SK-N-DZ (cell line): ENCODE results near the gene FDX2.

Experiments used
- DNase-seq: peaks from one replicate; pipeline ENCODE4 v3.0.0-alpha.2; 2015; ENCODE audit warnings: low spot score

Gene FDX2

DNA sequence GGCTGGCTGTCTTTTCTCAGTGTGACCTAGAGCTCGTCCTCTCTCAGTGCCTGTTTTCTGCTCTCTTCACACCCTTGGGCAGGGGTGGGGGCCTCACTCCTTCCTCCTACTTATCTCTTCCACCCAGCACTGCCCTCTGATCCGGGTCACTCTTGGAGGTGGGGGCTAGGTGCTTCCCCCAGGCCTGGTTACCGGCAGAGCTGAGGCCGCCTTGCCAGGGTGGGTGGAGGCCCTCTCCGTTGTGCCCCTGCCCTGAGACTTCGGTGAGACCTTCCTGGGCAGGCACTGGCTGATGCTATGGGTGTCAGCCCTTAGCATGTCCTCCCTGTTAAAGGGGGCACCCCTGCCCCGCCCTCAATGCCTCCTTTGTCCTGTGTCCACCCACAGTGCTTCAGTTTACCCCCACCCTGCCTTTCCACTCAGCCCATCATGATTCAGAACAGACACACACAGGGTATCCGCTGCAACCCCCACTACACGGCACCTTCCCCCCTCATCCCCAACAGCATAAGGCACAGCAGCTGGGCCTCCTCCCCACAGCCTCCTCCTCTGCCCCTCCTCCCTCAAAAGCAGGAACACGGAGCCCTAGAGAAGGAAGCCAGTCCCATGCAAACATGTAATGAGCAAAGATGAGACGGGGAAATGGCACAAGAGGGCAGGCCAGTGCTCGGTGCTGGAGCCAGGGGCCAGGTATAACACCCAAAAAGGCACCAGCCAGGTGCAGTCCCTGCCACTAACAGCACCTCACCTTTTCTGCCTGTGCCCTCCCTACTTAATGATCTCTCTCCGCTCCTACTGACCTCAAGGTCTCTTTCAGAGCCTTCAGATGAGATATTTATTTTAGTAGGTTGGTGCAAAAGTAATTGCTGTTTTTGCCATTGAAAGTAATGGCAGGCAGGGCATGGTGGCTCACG is 16.0 kb downstream of the FDX2 start:
- no peak for DNase-seq

DNA sequence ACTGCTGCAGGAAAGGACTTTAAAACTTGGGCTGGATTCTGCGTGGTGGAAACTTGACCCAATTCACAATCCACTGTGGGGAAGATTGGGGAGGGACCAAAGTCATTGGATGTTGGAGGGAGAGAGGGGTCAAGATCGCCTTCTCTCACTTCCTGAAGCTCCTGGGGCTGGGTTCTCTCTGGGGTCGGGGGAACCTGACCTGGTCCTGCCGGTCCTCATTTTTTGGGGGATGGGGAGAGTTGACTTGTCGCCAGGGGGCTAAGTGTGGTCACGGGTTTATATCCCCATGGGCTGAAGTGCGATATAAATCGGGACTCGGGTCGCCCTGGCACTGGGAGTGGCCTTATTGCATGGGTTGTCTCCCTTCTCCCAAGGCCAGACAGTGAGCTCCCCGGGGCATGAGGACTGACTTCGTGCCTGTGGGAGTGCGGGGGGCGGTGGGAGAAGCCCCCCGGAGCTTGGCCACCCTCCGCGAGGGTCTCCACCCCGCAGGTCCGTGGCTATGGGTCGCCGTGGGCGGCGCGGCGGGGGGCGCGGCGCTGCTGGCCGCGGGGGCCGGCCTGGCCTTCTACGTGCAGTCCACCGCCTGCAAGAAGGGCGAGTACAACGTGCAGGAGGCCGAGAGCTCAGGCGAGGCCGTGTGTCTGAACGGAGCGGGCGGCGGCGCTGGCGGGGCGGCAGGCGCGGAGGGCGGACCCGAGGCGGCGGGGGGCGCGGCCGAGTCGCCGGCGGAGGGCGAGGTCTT is 19.8 kb downstream of the FDX2 start:
- DNase-seq: no peak

DNA sequence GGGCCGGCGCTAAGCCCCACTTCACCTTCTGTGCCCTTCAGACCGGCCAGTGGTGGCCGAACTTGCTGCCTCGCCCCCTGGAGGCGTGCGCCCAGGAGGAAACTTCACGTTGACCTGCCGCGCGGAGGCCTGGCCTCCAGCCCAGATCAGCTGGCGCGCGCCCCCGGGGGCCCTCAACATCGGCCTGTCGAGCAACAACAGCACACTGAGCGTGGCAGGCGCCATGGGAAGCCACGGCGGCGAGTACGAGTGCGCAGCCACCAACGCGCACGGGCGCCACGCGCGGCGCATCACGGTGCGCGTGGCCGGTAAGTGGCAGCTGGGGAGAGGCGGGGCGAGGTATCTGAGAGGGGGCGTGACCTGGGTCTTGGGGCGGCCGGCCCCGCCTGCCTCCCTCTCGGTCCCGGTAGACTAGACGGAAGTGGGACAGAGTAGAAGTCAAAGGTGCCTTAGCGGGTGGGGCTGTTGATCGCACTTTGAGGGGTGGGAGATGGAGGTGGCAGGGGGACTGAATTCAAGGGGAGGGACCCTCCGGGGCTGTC is 20.4 kb downstream of the FDX2 start:
- DNase-seq: no peak

DNA sequence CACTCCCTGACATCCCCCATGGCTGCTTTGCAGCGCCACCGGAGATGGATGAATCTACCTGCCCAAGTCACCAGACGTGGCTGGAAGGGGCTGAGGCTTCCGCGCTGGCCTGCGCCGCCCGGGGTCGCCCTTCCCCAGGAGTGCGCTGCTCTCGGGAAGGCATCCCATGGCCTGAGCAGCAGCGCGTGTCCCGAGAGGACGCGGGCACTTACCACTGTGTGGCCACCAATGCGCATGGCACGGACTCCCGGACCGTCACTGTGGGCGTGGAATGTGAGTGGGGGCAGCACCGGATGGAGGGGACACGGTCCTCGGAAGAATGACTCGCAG is 21.5 kb downstream of the FDX2 start:
- no peak for DNase-seq

DNA sequence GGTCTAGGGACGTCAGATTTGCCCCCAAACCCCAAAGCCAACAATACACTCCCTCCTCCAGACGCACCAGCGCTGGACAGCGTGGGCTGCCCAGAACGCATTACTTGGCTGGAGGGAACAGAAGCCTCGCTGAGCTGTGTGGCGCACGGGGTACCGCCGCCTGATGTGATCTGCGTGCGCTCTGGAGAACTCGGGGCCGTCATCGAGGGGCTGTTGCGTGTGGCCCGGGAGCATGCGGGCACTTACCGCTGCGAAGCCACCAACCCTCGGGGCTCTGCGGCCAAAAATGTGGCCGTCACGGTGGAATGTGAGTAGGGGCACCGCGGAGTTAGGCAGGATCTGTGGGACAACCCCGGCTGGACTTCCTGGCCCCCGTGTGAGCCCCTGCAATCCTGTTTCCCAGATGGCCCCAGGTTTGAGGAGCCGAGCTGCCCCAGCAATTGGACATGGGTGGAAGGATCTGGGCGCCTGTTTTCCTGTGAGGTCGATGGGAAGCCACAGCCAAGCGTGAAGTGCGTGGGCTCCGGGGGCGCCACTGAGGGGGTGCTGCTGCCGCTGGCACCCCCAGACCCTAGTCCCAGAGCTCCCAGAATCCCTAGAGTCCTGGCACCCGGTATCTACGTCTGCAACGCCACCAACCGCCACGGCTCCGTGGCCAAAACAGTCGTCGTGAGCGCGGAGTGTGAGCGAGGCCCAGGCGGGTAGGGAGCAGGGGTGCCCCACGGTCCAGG is 22.0 kb downstream of the FDX2 start:
- no peak for DNase-seq

DNA sequence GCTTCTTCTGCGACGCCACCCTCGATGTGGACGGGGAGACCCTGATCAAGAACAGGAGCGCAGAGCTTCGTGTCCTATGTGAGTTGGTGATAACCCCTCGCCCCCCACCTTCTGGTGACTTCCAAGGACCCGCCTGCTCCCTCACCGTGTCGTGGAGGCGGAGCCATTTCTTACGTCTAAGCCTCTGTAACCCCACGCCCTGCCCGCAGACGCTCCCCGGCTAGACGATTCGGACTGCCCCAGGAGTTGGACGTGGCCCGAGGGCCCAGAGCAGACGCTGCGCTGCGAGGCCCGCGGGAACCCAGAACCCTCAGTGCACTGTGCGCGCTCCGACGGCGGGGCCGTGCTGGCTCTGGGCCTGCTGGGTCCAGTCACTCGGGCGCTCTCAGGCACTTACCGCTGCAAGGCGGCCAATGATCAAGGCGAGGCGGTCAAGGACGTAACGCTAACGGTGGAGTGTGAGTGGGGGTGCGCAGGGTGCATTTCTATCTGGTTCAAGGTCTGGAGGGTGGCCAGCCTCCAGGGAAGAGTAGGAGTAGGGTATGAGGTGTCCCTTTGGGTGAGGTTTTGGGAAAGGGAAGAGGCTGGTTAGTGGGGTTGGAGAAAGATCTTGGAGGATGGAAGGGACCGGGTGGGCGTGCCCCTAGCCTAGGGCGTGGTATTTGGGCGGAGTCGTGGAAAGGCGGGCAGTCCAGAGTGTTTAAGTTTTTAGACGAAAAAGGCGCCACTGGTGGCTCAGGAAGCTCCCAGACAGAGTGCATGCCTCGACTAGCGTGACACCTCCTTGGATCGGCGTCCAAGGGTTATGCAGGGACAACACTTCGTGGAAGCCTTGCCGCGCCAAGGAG is 22.8 kb downstream of the FDX2 start:
- no peak for DNase-seq

DNA sequence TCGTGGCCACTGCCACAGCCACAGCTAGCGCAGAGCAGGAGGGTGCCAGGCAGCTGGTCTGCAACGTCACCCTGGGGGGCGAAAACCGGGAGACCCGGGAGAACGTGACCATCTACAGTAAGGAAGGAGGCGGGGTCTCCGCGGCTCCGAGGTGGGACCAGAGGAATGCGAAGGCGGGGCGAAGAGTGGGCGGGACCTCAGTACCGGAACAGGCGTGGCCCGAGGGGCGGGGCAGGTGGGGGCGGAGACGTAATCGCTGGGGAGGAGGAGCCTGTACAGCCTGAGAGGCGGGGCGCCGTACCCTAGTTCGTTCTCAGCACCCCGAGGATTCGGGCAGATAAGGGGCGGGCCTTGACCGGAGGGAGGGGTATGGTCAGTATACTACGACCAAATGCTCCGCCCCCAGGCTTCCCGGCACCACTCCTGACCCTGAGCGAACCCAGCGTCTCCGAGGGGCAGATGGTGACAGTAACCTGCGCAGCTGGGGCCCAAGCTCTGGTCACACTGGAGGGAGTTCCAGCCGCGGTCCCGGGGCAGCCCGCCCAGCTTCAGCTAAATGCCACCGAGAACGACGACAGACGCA is 23.5 kb downstream of the FDX2 start:
- peak; percentile 59 for DNase-seq

DNA sequence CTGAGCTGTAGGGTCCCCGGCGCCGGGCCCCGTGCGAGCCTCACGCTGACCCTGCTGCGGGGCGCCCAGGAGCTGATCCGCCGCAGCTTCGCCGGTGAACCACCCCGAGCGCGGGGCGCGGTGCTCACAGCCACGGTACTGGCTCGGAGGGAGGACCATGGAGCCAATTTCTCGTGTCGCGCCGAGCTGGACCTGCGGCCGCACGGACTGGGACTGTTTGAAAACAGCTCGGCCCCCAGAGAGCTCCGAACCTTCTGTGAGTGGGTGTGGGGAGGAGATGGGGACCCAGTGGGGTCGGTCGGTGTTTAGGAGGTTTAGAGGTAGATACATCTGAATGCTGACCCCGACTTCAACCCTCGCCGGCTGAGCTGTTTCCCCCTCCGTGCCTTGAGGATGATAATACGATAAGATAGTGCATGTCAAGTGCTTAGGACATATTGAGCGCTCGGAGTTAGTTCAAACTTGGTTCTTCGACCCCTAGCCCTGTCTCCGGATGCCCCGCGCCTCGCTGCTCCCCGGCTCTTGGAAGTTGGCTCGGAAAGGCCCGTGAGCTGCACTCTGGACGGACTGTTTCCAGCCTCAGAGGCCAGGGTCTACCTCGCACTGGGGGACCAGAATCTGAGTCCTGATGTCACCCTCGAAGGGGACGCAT is 24.1 kb downstream of the FDX2 start:
- no peak for DNase-seq

DNA sequence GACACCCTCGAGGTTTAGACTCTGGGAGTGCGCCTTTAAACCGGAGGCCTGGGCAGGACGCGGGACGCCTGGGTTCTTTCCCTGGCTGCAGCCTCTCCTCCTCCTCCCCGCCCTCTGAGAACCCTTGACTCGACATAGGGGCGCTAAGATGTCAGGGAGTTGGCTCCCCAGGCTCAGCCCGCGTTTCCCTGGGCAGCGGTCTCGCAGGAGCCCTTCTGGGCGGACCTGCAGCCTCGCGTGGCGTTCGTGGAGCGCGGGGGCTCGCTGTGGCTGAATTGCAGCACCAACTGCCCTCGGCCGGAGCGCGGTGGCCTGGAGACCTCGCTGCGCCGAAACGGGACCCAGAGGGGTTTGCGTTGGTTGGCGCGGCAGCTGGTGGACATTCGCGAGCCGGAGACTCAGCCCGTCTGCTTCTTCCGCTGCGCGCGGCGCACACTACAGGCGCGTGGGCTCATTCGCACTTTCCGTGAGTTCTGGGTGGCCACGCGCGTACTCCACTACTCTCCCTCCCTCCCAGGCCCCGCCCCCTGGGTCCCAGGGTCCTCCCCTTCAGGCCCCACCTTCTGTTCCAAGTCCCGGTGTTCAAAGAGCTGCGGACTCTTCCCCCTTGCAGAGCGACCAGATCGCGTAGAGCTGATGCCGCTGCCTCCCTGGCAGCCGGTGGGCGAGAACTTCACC is 24.8 kb downstream of the FDX2 start:
- DNase-seq: no peak

DNA sequence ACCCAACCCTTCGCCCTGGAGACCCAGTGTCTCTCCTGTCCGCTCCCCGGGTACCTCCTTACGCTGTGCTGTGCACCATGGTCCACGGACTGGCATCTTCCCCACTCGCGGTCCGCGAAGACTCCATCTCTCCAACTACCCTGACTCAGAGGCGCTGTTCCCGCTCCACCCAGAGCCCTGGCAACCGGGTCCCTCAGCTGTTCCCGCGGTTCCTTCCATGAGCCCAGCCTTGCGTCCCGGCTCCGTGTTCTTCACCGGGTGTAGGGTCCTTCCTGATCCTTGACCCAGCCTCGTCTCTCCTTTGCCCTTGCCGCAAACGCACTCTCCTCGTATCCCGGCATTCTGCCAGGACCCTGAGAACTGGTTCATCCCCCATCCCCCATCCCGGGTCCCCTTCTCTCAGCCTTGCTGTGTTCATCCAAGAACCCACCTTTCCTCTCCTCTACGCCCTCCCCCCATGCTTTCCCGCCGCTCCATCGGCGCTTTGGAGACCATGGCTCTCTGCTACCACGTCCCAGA is 25.4 kb downstream of the FDX2 start:
- no peak for DNase-seq

DNA sequence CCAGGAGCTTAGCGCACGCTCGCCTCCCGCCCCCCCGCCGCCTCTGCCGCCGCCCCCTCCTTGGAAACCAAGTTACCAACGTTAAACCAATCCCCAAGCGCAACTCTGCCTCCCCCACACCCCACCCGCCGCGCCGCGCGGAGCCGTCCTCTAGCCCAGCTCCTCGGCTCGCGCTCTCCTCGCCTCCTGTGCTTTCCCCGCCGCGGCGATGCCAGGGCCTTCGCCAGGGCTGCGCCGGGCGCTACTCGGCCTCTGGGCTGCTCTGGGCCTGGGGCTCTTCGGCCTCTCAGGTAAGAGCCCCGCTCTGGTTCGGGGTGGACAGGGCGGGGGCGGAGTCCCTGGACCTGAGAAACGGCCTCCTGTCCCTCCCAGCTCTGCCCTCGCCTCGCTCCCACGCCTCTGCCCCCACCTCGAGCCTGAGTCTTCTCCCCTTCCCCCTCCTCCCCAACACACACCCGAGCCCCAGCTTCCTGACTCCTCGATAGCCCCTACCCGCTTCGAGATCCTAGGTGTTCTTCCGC is 25.9 kb downstream of the FDX2 start, which contains the start of gene ICAM5:
Gene ICAM5 (plus strand): TSS at position 117 of the 521 bp plus-strand sequence. CDS start 92 bp downstream, at position 209.
- no peak for DNase-seq

DNA sequence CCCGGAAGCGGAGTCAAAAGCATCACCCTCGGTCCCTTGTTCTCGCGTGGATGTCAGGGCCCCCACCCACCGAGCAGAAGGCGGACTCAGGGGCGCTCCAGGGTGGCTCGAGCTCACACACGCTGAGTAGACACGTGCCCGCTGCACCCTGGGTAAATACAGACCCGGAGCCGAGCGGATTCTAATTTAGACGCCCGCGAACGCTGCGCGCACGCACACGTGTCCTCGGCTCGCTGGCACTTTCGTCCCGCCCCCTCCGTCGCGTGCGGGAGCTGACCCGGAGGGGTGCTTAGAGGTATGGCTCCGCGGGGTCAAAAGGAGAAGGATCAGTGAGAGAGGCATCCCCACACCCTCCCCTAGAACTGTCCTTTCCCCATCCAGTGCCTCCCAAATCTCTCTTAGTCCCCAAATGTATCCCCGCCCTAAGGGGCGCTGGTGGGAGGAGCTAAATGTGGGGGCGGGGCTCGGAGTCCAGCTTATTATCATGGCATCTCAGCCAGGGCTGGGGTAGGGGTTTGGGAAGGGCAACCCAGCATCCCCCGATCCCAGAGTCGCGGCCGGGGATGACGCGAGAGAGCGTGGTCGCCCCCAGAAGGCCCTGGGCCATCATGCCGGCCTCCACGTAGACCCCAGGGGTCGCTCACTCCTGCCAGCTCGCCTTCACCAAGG is 26.5 kb downstream of the FDX2 start:
- peak; percentile 37 for DNase-seq

DNA sequence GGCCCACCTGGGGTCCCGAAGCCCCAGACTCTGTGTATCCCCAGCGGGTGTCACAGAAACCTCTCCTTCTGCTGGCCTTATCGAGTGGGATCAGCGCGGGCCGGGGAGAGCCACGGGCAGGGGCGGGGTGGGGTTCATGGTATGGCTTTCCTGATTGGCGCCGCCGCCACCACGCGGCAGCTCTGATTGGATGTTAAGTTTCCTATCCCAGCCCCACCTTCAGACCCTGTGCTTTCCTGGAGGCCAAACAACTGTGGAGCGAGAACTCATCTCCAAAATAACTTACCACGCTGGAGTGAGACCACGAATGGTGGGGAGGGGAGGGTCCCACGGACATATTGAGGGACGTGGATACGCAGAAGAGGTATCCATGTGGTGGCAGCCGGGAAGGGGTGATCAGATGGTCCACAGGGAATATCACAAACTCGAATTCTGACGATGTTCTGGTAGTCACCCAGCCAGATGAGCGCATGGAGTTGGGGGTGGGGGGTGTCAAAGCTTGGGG is 27.1 kb downstream of the FDX2 start:
- peak; percentile 53 for DNase-seq

DNA sequence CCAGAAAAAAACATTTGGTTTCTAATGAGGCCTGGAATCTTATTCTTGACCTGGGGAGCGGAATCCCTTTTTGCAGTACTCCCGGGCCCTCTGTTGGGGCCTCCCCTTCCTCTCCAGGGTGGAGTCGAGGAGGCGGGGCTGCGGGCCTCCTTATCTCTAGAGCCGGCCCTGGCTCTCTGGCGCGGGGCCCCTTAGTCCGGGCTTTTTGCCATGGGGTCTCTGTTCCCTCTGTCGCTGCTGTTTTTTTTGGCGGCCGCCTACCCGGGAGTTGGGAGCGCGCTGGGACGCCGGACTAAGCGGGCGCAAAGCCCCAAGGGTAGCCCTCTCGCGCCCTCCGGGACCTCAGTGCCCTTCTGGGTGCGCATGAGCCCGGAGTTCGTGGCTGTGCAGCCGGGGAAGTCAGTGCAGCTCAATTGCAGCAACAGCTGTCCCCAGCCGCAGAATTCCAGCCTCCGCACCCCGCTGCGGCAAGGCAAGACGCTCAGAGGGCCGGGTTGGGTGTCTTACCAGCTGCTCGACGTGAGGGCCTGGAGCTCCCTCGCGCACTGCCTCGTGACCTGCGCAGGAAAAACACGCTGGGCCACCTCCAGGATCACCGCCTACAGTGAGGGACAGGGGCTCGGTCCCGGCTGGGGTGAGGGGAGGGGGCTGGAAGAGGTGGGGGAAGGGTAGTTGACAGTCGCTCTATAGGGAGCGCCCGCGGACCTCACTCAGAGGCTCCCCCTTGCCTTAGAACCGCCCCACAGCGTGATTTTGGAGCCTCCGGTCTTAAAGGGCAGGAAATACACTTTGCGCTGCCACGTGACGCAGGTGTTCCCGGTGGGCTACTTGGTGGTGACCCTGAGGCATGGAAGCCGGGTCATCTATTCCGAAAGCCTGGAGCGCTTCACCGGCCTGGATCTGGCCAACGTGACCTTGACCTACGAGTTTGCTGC is 28.7 kb downstream of the FDX2 start, which contains the start of gene ICAM4:
Gene ICAM4 (plus strand): TSS at position 153 of the 935 bp plus-strand sequence. CDS start 58 bp downstream, at position 211.
- DNase-seq: no peak

DNA sequence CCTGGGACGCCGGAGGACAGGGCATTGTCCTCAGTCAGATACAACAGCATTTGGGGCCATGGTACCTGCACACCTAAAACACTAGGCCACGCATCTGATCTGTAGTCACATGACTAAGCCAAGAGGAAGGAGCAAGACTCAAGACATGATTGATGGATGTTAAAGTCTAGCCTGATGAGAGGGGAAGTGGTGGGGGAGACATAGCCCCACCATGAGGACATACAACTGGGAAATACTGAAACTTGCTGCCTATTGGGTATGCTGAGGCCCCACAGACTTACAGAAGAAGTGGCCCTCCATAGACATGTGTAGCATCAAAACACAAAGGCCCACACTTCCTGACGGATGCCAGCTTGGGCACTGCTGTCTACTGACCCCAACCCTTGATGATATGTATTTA is 30.4 kb downstream of the FDX2 start:
- no peak for DNase-seq

DNA sequence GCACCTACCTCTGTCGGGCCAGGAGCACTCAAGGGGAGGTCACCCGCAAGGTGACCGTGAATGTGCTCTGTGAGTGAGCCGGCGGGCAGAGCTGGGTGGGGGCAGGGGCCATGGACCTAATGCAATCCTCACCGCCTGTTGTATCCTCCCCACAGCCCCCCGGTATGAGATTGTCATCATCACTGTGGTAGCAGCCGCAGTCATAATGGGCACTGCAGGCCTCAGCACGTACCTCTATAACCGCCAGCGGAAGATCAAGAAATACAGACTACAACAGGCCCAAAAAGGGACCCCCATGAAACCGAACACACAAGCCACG is 30.9 kb downstream of the FDX2 start:
- no peak for DNase-seq
